Astrocyte (in vitro differentiated cells and primary cell): ENCODE results near the gene ZNF260.

Experiments
- EZH2 ChIP-seq: IDR thresholded peaks from 2 replicates; pipeline ENCODE4 v1.6.1; 2012; ENCODE audit warnings: mild to moderate bottlenecking, low read length, inconsistent platforms; ENCODE audit not compliant: insufficient read depth
- TF ChIP-seq, protein P1 (sequence below): IDR thresholded peaks from 2 replicates; pipeline ENCODE4 v1.5.1; 2011; ENCODE audit warnings: low read depth, mild to moderate bottlenecking, inconsistent platforms, low read length, moderate library complexity; ENCODE audit not compliant: insufficient read depth

DNA sequence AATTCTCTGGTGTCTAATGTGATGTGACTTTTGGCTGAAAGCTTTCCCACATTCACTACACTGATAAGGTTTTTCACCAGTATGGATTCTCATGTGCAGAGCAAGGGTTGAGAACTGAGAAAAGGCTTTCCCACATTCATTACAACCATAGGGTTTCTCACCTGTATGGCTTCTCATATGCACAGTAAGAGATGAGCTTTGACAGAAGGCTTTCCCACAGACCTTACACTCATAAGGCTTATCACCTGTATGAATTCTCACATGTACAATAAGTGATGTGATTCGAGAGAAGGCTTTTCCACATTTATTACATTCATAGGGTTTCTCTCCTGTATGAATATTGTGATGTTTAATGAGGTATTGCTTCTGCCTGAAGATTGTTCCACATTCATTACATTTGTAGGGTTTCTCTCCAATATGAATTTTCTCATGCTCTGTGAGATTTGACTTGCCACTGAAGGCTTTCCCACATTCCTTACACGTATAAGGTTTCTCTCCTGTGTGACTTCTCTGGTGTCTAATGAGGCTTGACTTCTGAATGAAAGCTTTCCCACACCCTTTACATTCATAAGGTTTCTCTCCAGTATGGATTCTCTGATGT lies 14.0 kb downstream of the ZNF260 start:
- TF ChIP-seq, protein P1, sequence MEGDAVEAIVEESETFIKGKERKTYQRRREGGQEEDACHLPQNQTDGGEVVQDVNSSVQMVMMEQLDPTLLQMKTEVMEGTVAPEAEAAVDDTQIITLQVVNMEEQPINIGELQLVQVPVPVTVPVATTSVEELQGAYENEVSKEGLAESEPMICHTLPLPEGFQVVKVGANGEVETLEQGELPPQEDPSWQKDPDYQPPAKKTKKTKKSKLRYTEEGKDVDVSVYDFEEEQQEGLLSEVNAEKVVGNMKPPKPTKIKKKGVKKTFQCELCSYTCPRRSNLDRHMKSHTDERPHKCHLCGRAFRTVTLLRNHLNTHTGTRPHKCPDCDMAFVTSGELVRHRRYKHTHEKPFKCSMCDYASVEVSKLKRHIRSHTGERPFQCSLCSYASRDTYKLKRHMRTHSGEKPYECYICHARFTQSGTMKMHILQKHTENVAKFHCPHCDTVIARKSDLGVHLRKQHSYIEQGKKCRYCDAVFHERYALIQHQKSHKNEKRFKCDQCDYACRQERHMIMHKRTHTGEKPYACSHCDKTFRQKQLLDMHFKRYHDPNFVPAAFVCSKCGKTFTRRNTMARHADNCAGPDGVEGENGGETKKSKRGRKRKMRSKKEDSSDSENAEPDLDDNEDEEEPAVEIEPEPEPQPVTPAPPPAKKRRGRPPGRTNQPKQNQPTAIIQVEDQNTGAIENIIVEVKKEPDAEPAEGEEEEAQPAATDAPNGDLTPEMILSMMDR: no peak
- no peak for TF ChIP-seq EZH2
